Measurements from ENCODE around the gene KCNQ1. TPM values are rescaled to one million over a fixed set of nuclear protein-coding genes. Genes with fewer than 3 reads are reported as not detected.

The KCNQ1 gene
- total and polyA plus RNA-seq, 2 donors (not counting 1 experiment from before 2014, with no cell fraction given), result 21.5 to 28.8 TPM

- ChIA-PET POLR2A (no interaction called here), CTCF (no interaction called here)
- no peak overlapping the region for H3K4me3 ChIP-seq (ENCODE audit: control extremely low read depth in 1 of 5, extremely low read depth in 1 of 5, insufficient read depth in 1 of 5, low read depth in 2 of 5, low read length in 4 of 5)
- H3K27me3 ChIP-seq (replicated peaks in 1 of 4; ENCODE audit: control extremely low read depth in 1 of 4, control insufficient read depth in 3 of 4, insufficient read depth in 4 of 4, low read length in 3 of 4), result no peaks in the 10 kb centered on the region
- H3K9me3 Mint-ChIP-seq (ENCODE audit: insufficient read depth), result no peaks in the 10 kb centered on the region
- TF ChIP-seq EZH2 (IDR thresholded peaks at IDR 0.05; ENCODE audit: borderline replicate concordance, insufficient read depth, low read depth, low read length, poor library complexity, severe bottlenecking) (no peak), CTCF (IDR thresholded peaks at IDR 0.05) (no peak)
- DNase-seq (no peak), ATAC-seq (ENCODE audit: low read depth) (no peak)
- no peak overlapping the region for H3K4me3 Mint-ChIP-seq
- no peaks in the 10 kb centered on the region for H4K20me1 ChIP-seq (ENCODE audit: control insufficient read depth, insufficient read depth, low read length, poor library complexity, severe bottlenecking)
- no peak overlapping the region for H3K27ac ChIP-seq (ENCODE audit: low read length in 2 of 2)
- no peak overlapping the region for H2AFZ ChIP-seq (ENCODE audit: insufficient read depth, low read depth, low read length, poor library complexity, severe bottlenecking)
- H3K4me1 Mint-ChIP-seq, result no peaks in the 10 kb centered on the region
- H3K9me3 ChIP-seq (ENCODE audit: control extremely low read depth in 1 of 3, control insufficient read depth in 2 of 3, insufficient read depth in 1 of 3, low read length in 2 of 3), result no peaks in the 10 kb centered on the region
- H3K9ac ChIP-seq (ENCODE audit: low read length), result no peak overlapping the region
- no peak overlapping the region for H3K27ac Mint-ChIP-seq
- H3K4me2 ChIP-seq (replicated peaks; ENCODE audit: low read depth, low read length, poor library complexity, severe bottlenecking), result no peak overlapping the region
- H3K27me3 Mint-ChIP-seq, result no peaks in the 10 kb centered on the region
- H3K36me3 ChIP-seq (replicated peaks in 1 of 2; ENCODE audit: control extremely low read depth in 1 of 2, control insufficient read depth in 1 of 2, extremely low read depth in 1 of 2, insufficient read depth in 2 of 2, low read length in 1 of 2), result no peaks in the 10 kb centered on the region
- H3K79me2 ChIP-seq (ENCODE audit: control insufficient read depth, insufficient read depth, low read length), result no peaks in the 10 kb centered on the region
- intact Hi-C loops (cut with micrococcal nuclease), result no loop called here
- WGBS (ENCODE audit: insufficient coverage), result 72% methylated on average over 18 of the region's 18 CpGs
- H3K4me1 ChIP-seq (ENCODE audit: control insufficient read depth in 2 of 2, insufficient read depth in 2 of 2, low read length in 2 of 2), result no peaks in the 10 kb centered on the region
Observed at GRCh38 chr11:2741377-2742131, 296.7 kb downstream of the KCNQ1 start.

GRCh38 chr11:2742201-2742600, 297.4 kb downstream of the KCNQ1 start:
- Histone ChIP-seq H2AFZ (ENCODE audit: insufficient read depth, low read depth, low read length, poor library complexity, severe bottlenecking) (no peak overlapping the region), H3K36me3 (replicated peaks in 1 of 2; ENCODE audit: control extremely low read depth in 1 of 2, control insufficient read depth in 1 of 2, extremely low read depth in 1 of 2, insufficient read depth in 2 of 2, low read length in 1 of 2) (no peaks in the 10 kb centered on the region), H3K79me2 (ENCODE audit: control insufficient read depth, insufficient read depth, low read length) (no peaks in the 10 kb centered on the region), H3K9ac (ENCODE audit: low read length) (no peak overlapping the region), H3K4me1 (ENCODE audit: control insufficient read depth in 2 of 2, insufficient read depth in 2 of 2, low read length in 2 of 2) (no peaks in the 10 kb centered on the region), H3K4me2 (replicated peaks; ENCODE audit: low read depth, low read length, poor library complexity, severe bottlenecking) (no peak overlapping the region), H3K9me3 (ENCODE audit: control extremely low read depth in 1 of 3, control insufficient read depth in 2 of 3, insufficient read depth in 1 of 3, low read length in 2 of 3) (no peaks in the 10 kb centered on the region), H3K4me3 (ENCODE audit: control extremely low read depth in 1 of 5, extremely low read depth in 1 of 5, insufficient read depth in 1 of 5, low read depth in 2 of 5, low read length in 4 of 5) (no peak overlapping the region), H3K27me3 (replicated peaks in 1 of 4; ENCODE audit: control extremely low read depth in 1 of 4, control insufficient read depth in 3 of 4, insufficient read depth in 4 of 4, low read length in 3 of 4) (no peaks in the 10 kb centered on the region), H3K27ac (ENCODE audit: low read length in 2 of 2) (no peak overlapping the region), H4K20me1 (ENCODE audit: control insufficient read depth, insufficient read depth, low read length, poor library complexity, severe bottlenecking) (no peaks in the 10 kb centered on the region)
- CTCF ChIA-PET, result no interaction called here
- Mint-ChIP-seq H3K27ac (no peak overlapping the region), H3K4me3 (no peak overlapping the region), H3K27me3 (no peaks in the 10 kb centered on the region), H3K9me3 (ENCODE audit: insufficient read depth) (no peaks in the 10 kb centered on the region), H3K4me1 (no peaks in the 10 kb centered on the region)
- intact Hi-C loops (cut with micrococcal nuclease), result no loop called here
- POLR2A ChIA-PET, result no interaction called here
- WGBS (ENCODE audit: insufficient coverage), result 97% methylated on average over 5 of the region's 5 CpGs
- ATAC-seq (ENCODE audit: low read depth) (no peak), DNase-seq (no peak)
- TF ChIP-seq EZH2 (IDR thresholded peaks at IDR 0.05; ENCODE audit: borderline replicate concordance, insufficient read depth, low read depth, low read length, poor library complexity, severe bottlenecking) (no peak), CTCF (IDR thresholded peaks at IDR 0.05) (no peak)

All from B cell (primary cell).